GM18498 (cell line): Measurements from ENCODE around the gene DDX10.

Experiments used
- ATAC-seq: cut with Tn5 transposase; IDR thresholded peaks from one replicate; pipeline ENCODE4 v1.9.1; 2021; ENCODE audit warnings: mild to moderate bottlenecking, moderate library complexity; ENCODE audit not compliant: unreplicated experiment

Gene DDX10

DNA sequence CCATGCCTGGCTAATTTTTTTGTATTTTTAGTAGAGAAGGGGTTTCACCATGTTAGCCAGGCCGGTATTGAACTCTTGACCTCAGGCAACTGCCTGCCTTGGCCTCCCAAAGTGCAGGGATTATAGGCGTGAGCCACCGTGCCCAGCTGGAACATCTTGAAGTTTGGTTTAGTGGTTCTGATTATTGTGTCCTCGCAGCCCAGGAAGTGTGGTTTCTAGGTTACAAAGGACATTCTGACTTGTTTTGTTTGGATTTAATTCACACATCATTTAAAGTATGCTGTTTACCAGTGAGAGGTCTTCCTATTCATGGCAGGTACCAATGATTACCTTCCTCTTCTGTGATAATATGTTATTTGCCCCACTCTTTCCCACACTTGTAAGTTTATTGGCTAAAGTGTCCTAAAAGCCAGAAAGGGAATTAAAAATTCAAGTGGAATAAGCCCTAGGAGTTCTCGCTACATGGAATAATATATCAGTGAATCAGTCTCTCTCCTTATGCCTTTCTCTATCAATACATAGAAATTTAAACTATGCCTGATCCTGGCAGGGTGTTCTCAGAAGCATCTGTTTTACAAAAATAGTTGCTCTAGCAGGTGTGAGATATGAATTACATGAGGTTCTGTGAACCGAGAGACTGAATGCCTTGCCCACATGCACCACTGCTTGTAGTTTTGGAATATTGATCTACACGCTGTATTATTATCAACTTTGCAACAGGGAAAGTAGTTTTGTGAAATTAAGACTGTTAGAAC is 263.1 kb downstream of the DDX10 start:
- ATAC-seq: no peak

DNA sequence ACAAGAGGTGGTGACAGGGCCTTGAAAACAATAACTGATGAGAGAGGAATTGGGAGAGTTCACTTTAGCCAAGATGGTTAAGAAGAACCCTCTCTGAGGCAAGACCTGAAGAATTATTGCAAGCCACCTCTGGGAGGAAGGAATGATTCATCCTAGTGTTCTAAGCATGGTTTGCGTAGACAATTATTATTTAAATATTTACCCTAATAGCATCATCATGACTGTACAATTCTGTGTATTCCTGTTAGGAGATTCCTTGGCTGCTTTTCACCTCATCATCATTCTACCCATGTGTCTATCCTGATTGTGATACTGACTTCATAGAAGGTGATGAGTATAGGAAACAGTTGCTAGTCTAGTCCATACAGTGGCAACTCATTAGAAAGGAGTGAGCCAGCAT is 264.4 kb downstream of the DDX10 start:
- ATAC-seq: no peak

DNA sequence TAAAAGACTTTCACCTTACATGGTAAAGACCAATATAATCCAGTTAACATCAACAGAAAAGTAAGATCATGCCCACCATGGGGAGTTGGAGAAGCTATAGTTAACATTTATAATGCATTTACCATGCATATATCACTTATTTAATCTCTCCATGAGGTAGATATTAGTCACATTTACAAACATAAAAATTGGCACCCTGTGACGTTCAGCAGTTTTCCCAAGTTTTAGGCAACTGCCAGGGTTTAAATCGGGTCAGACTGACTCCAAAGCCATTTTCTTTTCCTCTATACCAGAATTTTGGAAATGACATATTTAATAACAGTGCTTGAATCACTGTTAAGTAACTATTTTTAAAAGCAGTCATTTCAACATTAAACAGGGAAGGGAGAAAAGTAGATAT is 266.3 kb downstream of the DDX10 start:
- no peak for ATAC-seq

DNA sequence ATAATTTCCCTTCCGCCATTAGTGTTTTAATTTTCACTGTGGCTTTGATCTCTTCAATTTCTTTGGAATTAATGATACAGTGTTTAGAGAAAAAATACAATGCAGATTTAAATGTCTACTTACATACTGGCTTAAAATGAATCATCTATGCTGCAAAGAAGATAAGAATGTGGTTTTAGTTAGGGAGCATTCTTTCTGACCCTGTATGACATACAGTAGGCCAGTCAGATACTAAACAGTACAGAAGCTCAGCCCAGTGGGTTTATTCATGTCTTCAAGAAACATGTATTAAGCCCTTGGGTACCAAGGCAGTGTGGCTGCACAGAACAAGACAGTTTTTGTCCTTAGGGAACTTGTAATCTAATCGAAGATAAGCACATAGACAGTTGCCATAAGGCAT is 268.8 kb downstream of the DDX10 start:
- no peak for ATAC-seq

DNA sequence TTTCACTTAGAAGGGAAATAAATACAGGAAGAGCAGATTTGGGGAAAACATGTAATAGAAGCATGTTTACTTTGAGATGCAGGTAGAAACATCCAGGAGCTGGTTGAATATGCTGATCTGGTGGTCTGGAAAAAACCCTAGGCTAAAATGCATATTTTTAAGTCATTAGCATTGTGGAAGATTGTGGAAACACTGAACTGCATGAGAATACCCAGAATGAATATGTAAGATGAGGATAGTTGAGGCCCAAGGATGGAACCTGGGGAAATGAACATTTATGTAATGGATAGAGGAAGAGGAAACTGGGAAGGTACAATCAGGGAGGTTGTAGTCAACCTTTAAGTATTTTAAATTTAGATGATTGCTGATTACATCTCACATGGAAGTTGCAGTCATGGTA is 269.4 kb downstream of the DDX10 start:
- no peak for ATAC-seq

DNA sequence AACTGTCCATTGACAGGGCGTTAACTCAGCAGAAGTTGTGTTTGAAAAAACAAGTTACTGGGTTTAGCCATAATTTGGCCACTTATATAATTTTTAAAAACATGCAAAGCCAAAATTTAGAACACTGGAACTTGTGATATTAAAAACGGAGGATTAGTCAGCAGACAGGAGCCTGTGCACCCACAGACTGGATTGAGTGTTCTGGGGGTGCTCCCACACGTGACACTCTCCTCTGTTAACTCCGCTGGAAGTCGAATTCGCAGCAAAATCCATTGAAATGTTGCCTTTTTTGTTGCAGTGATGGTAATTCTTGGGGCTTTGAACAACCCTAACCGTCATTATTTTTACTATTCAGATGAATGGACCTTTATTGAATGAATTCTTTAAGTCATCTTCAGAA is 269.8 kb downstream of the DDX10 start:
- ATAC-seq: no peak

DNA sequence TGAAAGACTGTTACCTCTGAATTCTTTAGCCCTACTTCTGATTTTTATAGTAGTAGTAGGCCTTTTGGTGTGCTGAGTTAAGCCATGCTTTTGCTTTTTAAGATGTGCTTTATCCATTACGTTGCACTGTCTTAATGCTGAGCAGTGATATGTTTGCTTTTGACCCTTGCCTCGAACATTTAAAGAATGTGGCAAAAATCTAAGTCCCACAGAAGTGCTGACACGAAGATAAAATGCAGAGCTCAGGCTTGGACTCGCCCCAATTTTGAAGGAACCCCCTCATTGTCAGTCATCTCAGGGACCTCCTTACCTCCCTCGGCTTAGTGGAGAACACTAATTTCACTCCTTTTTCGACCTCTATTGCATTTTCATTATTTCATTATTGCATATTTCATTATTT is 272.9 kb downstream of the DDX10 start:
- ATAC-seq: no peak

DNA sequence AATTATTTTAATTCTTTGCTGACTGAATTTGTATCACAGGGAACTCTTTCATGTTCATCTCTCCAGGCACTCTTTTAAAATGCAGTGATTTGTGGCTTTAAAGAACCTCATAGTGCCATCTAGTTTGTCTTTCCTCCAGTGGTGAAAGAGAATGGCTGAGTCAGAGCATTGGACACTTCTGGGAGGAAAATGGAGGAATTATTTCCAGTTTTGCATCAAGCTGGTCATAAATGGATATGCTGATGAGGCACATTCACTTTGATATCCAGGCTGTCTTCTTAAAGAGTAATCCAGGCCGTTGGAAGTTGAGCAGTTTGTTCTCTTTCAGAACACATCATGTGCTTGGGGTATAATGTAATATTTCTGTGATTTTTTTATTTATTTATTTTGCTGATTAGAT is 273.7 kb downstream of the DDX10 start:
- ATAC-seq: no peak

DNA sequence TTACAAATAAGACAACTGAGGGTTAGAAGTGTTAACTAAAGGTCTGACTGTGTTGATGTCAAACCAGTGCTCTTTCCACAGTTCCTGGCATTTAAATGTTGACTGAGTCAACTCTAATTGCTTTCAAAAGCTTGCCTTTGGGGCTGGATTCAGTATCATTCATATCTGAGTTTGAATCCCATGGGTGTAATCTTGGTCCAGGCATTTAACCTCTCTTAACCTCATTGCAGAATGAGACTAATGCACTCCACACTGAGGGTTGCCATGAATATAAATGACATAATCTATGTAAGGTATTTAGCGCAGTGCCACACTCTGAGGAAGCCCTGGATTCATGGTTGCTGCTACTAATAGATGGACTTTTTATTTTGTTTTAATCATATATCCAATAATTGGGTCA is 274.3 kb downstream of the DDX10 start:
- no peak for ATAC-seq

DNA sequence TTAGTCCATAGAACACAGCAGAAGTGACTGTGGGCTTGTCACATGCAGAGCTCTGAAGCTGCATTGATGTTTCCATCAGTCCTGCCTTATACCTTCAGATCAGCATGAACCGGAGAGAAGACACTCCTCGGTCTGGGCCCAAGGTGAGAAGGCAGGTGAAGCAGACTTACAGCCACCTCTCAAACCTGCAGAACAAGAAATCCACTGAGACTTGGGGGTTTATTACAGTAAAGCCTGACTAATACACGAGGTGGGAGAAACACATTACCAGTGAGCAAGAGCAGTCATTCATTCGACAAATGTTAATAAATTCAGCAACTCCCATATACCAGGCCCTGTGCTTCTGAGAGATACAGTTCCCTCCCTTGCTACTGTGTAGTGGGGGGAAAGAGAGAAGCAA is 279.0 kb downstream of the DDX10 start:
- no peak for ATAC-seq

DNA sequence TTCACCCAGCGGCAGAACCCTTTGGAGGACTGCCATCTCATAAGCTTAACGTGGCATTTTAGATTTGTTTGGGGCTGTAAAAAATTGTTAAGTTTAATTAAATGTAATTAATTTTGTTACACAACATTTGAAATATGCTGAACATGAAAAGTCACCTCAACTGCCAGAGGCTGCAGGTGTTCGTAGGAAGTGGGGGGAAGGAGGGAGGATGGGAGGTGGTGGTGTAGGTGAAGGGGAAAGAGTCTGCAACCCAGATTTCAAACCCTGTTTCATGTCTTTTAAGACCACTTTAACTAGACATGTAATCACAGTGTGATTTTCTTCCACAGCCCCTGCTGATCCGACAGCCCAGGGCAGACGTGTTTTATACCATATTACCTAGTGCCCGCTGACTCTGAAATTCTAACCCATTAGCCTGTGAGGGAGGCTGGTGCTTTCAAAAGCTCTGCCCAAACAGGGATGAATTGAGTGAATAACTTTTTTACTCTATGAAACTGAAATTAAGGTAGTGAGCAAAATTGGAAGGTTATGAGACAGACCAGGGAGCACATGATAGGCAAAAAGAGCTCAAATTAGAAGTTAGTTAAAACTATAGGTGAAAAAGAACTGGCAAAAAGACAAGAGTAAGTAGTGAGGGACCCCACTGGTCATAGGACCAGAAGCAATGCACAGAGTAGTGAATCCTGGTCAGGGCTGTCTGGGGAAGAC is 279.8 kb downstream of the DDX10 start:
- no peak for ATAC-seq

DNA sequence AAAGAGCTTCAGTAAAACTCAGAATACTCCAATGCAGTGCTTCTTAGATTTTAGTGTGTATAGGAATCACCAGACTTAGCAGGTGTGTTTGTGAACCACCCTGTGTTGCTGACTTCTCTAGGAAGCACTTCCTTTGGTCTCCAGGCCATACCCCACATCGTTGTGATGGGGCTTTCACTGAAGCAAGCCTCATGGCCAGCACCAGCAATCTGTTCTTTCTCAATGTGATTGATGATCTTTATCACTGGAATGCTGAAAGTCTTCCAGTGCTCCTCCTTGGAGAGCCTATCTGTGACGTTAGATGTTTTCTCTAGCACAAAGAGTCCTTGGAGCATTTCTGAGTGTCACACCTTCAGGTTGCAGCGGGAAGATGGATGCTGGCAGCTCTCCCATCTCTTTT is 280.5 kb downstream of the DDX10 start:
- no peak for ATAC-seq

DNA sequence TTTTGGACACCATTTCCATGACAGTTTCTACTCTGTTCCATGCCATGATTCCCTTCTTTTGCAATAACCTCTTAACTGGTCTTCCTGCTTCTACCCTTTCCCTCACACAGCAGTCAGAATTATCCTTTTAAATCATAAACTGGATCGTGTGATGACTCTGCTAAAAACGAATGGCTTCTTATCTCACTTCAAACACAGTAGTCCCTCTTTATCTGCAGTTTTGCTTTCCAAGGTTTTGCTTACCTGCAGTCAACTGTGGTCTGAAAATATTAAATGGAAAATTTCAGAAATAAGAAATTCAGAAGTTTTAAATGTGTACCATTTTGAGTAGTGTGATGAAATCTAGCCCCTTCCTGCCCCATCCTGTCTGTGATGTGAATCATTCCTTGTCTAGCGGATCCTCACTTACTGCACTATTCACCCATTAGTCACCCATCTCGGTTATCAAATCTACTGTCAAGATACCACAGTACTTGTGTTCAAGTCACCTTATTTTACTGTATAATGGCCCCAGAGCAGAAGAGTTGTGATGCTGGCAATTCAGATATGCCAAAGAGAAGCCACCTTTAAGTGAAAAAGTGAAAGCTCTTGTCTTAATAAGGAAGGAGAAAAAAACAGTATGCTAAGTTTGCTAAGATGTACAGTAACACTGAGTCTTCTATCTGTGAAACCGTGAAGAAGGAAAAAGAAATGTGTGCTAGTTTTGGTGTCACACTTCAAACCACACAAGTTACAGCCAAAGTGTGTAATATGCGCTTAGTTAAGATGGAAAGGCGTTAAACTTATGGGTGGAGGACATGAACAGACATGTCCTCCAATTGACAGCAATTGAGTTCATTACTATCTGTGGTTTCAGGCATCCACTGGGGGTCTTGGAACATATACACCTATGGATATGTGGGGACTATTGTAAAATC is 283.0 kb downstream of the DDX10 start:
- no peak for ATAC-seq

DNA sequence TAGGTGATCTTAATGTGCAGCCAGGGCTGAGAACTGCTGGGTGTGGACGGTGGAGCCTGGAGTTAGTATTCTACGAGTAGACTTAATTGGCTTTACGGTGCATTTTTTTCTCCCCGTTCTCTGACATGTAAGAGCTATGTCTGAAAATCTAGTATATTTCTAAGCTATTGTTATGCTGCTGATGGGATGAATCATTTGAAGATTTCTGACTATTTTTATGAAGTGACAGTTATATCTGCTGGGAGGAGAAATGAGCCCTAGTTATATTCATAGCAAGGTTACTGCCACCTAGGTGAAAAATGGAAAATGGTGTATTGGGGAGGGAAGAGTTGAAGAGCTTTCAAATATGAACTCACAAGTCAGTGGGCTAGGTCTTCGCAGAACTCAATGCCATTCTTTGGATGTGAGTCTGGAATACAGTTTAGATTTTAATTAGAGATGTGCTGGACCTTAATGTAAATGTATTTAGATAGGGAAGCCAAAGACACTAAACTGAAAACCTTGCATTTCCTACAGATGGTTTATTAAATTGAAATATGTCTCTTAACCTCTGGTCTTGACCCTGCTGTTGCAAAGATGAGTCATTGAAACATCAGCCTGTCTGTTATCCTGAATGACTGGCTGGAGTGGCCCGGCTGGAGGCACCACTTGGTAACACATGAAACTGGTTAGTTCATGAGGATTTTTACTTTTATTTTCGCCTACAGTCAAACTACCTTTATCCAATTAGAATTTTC is 293.7 kb downstream of the DDX10 start:
- ATAC-seq: peak; percentile 84

DNA sequence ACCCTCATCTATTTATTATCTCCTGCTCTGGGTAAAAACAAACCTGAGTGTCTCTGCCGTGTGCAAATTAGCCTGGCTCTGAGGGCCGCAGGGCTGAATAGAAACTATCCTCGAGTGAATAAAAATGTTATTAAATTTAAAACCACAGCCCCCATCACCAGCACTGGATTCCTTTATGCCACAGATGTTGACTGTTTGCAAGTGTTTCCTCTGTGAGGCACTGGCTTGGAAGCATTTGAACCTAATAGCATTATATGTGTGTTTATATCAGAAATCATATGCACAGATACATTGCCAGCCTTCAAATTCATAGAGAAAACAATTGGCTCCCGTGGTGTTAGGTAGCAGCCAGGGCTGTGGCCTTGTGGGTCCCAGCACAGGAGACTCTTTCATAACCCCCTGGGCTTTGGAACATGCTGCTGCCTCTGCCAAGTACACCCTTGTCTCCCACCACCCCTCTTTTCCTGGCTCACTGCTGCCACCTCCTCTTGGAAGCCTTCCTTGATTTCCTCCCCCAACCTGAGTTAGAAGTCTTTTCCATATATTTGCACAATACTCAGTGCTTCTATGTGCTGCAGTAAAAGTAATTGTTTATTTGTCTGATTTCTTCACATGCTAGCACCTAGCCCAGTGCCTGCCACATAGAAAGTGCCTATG is 294.4 kb downstream of the DDX10 start:
- ATAC-seq: no peak

DNA sequence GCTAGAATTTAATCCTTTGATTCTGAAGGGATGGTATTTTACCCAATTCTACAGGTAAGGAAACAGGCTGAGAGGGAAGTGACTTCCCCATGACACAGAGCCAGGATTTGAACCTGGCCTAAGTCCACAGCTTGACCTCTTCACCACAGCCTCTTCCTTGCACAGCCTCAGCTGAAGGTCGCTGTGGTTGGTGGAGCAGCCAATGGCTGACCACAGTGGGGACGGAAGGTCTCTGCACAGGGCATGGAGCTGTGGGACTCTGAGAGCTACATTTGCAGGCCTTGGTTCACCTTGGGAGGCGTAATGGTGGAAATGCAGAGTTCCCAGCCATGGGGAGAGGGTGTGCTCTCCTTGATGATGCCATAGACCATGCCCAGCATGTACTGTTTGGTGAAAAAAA is 295.0 kb downstream of the DDX10 start:
- no peak for ATAC-seq

DNA sequence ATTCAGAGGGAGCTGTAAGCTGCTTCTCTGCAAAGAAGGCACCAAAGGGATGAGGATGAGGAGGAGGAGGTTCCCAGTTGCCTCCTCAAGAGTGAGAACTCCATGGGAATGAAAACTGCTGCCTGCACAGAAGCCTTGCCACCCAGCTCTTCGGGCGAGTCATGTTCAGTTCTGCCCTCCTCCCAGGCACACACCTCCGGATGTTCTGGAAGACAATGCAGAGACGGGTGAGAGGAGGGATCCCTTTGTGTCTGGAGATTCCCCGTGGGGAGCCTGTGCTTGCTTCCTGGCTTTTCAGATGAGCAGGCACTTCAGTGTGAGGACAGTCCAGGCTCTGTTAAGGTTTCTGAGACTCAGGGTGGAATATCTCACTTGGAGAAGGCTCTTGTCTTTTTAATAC is 295.6 kb downstream of the DDX10 start:
- ATAC-seq: no peak

DNA sequence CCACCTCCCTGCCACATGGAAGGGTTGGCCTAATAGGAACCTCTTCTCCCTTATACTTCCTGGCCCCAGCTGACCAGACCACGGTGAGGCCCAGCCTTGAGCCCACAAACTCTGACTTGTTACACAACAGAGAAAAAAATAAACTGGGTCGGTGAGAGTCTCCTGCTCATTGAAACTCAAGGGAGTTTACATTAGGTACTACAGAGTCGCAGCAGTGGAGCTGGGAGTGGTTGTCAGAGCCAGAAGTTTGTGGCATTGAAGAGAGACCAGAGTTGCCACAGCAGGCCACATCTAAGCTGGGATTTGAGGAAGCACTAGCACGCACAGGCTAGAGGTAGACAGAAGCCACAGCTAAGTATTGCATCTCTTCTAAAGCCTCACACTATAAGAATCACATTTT is 296.2 kb downstream of the DDX10 start:
- no peak for ATAC-seq

DNA sequence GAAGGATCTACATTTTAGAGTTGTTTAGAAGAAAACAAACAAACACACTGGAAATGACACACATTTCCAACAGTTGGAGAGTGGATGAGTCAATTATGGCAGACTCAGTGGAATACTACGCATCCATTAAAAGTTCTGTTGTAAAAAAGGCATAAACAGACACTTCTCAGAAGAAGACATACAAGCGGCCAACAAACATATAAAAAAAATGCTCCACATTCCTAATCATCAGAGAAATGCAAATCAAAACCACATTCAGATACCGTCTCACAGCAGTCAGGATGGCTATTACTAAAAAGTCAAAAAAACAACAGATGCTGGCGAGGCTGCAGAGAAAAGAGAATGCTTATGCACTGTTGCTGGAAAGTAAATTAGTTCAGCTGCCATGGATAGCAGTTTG is 298.2 kb downstream of the DDX10 start:
- ATAC-seq: no peak

DNA sequence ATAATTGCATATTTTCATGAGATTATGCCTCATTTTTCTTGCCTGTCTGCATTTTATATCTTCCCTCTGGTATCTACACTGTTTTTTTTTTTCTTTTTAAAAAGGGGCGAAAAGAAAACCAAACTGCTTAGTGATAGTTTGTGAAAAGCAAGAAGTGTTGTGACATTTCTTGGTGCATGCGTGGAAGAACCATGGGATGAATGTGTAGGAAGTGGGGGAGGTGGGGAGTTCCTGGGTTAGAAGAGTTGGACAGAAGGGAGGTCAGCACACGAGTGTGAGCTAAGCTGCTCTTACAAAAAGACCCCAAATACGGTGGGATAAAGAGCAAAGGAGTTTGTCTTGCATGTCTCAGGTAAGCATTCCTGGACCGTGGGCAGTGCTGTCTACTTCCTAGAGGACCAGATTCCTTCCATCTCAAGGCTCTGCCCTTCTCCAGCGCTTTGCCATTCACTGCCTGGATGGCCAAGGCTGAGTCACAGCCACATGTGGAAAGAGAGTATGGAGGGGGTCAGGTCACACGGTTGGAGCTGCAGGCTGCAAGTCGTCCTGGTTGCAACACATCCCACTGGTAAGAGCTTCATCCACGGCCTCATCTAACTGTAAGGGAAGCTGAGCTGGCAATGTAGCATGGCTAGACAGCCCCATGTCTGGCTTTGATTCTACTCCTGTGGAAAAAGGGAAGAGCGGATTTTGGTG is 300.6 kb downstream of the DDX10 start:
- no peak for ATAC-seq
